Adrenal gland (tissue), 5 donors: ENCODE measurements around the gene SSH2.
"Not testable (repeated sequence)": the region's sequence is repeated elsewhere in the genome, so short reads cannot be mapped to it uniquely, and the experiment has no call there.

Experiments
- POLR2A ChIP-seq, 2 donors: fragments of 450-650 bp; IDR thresholded peaks; one replicate each; pipeline ENCODE4 v1.6.1; 2017; ENCODE audit warnings: antibody characterized with exemption in 2 of 2, mild to moderate bottlenecking in 2 of 2, moderate library complexity in 1 of 2
- TF ChIP-seq, protein P1 (sequence below), 6 experiments: fragments of 450-650 bp in 4 of 6; fragments of 200-600 bp in 2 of 6; sonication (generic) in 1 of 6; IDR thresholded peaks; 1 replicate in 5 of 6; 2 replicates in 1 of 6; pipeline versions ENCODE4 v1.5.1 to v1.8.0; 2016 to 2021; ENCODE audit warnings: antibody characterized with exemption in 6 of 6, mild to moderate bottlenecking in 2 of 6, moderate library complexity in 1 of 6
- donor health status: DM: no; HTN: no; CAD: no.

DNA sequence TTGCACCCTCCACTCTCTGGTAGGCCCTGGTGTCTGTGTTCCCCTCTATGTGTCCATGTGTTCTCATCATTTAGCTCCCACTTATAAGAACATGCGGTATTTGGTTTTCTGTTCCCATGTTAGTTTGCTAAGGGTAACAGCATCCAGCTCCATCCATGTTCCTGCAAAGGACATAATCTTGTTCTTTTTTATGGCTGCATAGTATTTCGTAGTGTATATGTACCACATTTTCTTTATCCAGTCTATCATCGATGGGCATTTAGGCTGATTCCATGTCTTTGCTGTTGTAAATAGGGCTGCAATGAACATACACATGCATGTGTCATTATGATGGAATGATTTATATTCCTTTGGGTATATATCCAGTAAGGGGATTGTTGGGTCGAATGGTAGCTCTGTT lies 70.6 kb downstream of the SSH2 start:
- TF ChIP-seq POLR2A (IDR thresholded peaks at IDR 0.05), result not testable (repeated sequence)
- TF ChIP-seq, protein P1, sequence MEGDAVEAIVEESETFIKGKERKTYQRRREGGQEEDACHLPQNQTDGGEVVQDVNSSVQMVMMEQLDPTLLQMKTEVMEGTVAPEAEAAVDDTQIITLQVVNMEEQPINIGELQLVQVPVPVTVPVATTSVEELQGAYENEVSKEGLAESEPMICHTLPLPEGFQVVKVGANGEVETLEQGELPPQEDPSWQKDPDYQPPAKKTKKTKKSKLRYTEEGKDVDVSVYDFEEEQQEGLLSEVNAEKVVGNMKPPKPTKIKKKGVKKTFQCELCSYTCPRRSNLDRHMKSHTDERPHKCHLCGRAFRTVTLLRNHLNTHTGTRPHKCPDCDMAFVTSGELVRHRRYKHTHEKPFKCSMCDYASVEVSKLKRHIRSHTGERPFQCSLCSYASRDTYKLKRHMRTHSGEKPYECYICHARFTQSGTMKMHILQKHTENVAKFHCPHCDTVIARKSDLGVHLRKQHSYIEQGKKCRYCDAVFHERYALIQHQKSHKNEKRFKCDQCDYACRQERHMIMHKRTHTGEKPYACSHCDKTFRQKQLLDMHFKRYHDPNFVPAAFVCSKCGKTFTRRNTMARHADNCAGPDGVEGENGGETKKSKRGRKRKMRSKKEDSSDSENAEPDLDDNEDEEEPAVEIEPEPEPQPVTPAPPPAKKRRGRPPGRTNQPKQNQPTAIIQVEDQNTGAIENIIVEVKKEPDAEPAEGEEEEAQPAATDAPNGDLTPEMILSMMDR (IDR thresholded peaks at IDR 0.05), result not testable (repeated sequence)
